ENCODE measurements around the gene PPP6R1.

PPP6R1 gene

DNA sequence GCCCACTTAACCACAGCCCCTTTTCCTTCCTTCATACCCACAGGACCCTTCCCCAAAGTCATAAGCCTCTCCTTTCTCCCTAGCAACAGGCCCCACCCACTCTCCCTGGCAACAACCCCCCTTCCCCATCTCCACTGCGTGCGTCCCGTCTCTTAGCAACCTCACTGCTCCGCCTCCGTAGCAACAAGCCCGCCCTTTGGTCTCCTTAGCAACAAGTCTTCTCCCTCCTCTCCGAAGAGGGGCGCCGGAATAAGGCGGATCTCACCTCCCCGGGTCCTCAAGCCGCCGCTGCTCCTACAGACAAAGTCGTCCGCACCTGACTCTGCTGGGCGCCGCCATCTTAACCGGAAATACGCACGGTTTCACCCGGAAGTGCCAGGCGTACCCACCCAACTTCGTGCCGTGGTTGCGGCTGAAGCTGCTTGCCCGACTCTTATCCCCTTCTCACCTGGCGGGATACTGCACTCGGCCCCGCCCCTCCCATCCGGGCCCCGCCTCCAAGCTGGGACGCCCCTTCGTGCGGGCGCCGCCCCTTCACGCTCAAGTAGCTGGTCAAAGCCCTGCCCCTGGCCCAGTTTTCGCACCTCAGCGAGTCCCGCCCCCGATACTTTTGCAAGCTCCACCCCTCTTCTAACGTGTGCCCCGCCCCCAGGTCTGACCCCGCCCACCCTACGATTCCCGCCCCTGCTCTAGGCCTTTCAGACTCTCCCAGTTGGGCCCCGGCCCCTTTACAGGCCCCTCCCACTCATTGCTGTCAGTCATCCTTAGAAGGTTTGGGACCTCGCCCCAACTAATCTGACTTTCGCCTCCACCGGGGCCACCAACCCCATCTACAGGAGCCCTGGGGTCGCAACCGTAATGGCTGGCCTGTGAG lies 21.2 kb upstream of the PPP6R1 start, which contains the start of gene HSPBP1:
Gene HSPBP1, minus strand, starts transcription at position 341 of the 874 bp plus-strand sequence. CDS start 502 bp downstream, outside the sequence.
- DNase-seq, result peak; percentile 96

DNA sequence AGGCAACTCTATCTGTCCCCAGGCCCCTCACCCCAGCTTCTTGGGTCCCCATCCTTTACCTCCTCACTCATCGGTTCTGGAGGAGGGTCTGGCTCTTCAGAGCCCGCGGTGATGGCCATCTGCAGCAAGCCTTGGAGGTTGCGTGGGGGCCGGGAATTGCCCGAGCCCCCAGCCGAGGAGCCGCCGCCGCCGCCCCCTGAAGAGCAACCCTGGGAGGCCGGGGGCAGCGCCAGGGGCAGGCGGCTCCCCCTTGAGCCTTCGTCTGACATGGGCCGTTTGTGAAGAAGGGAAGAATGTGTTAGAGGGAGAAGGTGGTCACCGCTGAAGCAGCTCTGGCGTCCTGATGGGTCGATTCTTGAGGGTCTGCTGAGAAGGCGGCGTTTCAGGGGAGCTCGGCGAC lies 20.5 kb upstream of the PPP6R1 start:
- no peak for DNase-seq

DNA sequence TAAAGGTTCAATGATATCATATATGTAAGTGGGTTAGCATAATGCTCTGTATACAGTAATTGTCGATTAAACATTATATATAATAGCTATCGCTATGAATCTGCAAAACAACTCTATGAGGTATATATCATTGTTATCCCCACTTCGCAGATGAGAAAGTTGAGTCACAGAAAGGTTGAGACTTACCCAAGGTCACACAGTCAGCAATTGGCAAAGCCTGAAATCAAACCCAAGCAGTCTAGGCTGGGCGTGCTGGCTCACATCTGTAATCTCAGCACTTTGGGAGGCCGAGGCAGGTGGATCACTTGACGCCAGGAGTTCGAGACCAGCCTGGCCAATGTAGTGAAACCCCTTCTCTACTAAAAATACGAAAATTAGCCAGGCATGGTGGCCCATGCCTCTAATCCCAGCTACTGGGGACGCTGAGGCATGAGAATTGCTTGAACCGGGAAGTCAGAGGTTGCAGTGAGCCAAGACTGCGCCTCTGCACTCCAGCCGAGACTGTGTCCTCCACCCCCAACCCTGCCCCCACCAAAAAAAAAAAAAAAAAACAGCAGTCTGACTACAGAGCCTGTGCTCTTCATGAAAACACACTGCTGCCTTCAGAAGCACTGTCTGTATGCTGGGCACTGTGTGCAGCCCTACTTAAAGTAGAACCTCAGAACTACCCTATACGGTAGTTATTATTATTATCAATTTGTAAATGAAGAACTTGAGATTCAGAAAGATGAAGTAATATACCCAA lies 19.7 kb upstream of the PPP6R1 start:
- DNase-seq, result no peak

DNA sequence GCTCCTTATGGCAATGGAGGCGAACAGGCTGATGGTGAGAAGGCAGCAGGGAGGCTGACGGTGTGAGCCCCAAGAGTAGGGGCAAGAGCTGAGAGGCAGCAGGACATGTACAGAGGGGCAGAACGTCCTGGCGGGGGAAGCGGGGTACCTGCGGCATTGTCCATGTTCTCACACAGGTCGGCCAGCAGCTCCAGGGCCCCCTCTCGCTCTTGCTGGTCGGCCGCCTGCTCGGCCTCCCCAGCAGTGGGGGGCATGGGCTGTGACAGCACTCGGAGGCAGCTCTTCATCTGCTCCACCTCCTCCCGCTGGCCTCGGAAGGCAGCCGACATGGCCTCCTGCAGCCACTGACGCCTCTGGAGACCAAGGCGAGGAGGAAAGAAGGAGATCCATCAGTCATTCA lies 18.7 kb upstream of the PPP6R1 start:
- DNase-seq, result no peak

DNA sequence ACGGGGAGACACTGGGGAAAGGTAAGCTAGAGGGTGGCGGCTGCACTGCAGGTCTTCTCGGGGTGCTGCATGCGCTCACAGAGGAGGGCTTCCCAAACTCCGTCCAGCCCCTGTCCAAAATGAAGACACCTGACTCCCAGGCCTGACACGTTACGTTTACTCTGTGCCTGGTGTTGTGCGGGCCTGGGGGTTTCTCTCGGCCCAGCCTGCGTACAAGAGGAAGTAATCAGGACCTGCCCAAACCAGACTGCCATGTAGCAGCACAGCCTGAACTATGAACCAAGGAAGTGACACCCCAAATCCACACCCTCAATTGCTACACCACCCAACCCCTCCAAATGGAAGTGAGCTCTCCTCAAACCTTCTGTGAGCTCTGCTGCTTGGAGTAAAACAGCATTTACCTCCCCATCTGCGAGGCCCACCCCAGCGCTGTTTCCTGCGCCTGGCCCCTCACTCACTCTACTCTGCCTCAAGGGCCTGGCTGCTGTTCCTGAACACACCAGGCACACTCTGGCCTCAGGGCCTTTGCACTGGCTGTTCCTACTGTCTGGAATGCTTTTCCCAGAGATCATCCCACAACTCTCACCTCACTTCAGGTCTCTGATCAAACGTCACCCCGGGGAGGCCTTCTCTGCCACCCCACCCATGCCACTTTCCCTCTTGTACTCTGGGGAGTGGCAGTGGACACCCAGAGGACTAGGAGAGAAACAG lies 18.1 kb upstream of the PPP6R1 start:
- DNase-seq, result no peak

DNA sequence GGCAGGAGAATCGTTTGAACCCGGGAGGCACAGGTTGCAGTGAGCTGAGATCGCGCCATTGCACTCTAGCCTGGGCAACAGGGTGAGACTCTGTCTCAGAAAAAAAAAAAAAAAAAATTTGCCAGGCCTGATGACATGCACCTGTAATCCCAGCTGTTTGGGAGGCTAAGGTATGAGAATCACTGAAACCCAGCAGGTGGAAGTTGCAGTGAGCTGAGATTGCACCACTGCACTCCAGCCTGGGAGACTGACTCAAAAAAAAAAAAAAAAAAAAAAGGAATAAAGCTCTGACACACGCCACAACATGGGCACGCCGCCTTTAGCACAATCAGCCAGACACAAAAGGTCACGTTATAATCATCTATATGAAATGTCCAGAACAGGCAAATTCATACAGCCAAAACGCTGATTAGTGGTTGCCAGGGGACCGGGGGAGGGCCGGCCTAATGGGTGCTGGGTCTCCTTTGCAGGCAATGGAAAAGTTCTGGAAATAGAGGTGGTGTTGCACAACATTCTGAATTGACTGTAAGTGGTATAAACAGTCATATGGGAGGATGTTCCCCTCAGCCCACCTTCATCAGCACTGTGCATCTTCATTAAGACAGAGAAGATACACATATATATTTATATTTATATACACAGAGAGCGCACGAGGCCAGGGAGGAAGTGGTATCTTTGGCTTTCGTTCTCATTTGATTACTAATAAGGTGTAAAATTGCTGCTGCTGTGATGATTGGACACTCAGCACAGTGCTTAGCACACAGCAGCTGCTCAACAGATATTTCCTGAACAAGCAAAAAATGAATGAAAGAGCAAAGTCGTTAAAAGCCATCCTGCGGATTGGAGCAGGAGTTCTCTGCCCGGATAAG lies 17.3 kb upstream of the PPP6R1 start:
- DNase-seq, result no peak

DNA sequence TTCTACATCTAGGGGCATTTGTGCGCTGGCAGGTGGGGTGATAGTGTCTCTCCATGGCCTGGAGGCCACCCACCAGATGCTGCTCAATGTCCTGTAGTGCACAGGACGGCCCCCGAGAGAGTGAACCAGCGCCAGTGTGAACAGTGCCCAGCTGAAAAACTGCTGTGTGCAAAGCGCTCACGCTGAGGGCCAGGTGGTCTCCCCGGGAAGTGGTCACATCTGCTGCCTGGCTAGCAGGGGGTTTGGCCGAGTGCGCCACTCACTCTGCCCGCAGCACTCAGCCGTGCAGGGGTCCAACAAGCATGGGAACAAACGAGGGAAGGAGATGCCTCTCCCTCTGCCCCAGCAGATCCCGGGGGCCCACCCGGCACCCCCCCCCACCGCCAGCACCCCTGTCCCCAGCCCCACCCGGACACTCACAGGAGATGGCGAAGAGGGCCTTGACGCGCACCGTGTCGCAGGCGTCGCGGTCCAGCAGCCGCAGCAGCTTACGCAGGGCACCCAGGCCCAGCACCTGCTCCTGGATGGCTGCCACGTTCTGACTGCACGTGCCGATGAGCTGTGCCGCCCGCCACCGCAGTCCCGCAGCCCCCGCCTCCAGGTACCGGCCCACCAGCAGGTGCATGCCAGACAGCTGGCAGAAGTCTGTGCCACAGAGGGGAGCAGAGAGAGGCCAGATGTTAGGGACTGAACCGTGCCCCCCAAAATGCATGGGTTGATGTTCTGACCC lies 15.3 kb upstream of the PPP6R1 start:
- peak; percentile 88 for DNase-seq

DNA sequence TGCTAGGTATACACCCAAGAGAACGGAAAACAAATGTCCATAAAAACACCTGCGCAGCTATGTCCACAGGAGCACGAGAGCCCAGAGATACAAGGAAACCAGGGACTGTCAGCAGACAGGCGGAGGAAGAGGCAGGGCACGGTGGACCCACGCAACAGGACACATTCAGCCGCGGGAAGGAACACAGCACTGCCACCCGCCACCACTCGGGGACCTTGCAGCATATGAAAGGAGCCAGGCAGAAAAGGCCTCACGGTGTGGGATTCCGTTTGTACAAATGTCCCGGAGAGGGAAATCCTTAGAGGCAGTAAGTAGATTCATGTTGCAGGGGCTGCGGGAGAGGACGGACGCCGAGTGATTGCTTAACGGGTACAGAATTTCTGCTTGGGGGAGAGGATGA lies 13.3 kb upstream of the PPP6R1 start:
- no peak for DNase-seq

DNA sequence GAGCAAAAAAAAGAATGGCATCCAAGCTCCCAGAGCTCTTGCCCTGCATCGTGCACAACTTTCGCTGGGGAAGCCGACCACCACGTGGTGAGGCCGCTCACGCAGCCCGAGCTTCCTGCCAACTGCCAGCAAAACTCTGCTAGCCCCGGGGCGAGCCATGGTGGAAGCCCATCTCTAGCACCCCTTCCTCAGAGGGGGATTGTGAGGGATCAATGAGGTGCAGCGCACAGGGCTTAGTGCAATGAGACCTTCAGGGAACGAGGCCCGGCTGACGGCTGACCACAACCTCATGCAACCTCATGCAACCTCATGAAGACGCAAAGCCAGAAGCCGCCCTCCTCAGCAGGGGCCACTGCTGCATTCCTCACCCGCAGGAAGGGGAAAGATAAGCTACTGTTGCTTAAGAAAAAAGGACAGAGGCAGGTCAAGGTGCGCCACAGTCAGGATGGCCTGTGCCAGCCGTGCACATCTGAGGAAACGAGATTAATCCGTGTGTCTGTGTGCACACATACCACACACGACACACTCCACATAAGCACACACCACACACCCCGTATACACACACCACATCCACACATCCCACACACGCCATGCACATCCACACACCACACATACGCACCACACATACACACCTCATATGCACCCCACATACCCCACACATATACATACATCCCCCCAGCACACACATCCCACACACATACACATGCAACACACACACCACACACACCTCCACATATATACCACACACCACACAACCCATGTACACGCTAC lies 11.5 kb upstream of the PPP6R1 start:
- no peak for DNase-seq

DNA sequence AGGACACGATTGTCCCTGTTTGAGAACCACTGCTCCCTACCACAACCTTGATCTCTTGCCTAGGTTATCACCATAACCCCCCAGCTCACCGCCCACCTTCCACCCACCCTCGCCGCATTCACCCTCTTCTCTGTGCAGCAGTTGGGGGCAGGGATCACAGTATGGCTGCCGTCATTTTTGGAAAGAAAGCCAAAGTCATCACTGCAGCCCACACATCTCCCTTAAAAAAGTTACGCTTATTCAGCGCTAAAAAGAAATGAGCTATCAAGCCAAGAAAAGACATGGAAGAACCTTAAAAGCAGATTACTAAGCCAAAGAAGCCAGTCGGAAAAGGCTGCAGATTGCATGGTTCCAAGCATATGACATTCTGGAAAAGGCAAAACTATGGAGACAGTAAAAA lies 10.5 kb upstream of the PPP6R1 start:
- no peak for DNase-seq

DNA sequence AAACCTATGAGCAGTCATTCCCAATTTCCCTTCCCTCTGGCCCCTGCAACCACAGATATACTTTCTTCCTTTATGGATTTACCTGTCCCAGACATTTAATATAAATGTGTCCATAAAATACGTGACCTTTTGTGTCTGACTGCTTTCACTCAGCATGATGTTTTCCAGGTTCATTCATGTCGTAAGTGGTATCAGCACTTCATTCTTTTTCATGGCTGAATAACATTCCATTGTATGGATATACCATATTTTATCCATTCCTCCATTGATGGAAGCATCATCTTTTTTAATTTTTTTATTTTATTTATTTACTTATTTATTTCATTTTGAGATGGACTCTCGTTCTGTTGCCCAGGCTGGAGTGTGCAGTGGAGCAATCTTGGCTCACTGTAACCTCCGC lies 8.0 kb upstream of the PPP6R1 start:
- DNase-seq, result no peak

DNA sequence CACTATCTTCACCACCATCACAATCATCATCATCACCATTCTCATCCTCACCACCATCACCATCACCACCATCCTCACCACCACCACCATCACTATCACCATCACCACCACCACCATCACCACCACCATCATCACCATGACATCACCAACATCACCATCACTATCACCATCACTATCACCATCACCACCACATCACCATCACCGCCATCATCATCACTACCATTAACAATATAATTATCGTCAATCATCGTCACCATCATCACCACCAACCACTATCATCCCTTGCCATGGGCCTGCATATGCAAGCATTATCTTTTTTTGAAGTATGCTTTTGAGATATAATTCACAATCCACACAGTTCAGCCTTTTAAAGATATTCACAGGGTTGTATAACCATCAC lies 7.6 kb upstream of the PPP6R1 start:
- DNase-seq, result no peak

DNA sequence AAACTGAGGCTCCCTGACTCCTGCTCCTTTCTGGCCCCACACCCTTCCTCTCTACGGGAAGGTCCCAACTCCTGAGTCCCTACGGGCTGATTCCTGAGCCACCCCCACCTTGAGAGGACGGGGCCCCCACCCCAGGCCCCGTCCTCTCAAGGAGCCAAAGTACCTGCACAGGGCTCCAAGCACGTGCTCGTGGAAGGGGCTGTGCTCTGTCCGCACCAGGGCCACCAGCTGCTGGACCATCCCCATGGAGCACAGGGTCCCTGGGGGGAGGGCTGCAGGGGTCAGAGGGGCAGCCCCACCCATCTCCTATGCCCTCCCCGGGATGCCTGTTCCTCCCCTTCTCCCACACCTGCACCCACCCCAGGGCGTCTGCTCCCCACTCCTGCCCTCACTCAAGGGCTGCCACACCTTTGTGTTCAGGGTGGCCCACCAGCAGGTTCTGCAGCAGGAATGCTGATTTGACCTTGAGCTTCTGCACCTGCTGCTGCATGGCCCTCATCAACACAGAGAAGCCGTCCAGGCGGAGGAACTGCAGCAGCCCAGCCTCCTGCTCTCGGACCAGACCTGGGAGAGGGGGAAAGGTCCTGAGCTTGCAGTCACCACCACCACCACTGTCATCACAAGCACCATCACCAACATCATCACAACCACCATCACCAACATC lies 7.0 kb upstream of the PPP6R1 start:
- DNase-seq, result no peak

DNA sequence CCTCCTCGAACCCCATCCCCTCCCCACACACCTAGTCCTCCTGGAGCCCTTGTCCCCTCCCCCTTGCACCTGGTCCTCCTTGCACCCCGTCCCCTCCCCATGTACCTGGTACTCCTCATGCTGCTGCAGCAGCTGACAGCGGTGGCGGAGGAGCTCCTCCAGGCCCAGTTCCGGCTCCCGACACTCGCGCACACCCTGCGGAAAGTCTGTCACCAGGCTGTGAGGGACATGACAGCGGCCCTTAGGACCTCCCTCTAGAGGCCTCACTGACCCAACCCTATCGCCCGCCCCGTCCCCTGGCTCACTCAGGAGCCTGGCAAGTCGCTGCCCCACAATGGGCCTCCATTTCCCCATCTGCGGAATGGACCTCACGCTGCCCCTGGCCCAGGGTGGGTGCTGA lies 6.4 kb upstream of the PPP6R1 start:
- DNase-seq, result no peak

DNA sequence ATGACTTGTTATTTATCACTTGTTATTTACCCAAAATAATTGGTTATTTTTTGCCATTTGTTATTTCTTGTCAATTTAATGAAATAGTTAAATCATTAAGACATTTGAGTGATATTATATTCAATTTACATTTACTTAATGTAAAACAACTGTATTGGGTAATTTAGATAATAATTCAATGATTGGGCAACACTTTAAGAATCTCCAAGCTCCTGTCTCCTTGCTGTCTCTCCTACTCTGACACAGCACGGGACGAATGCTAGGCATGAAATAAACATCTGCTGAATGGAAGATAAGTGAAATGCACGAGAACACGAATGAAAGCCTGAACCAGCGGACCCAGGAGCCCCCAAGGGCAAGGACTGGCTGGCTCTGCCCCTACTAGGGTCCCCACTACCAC lies 5.7 kb upstream of the PPP6R1 start:
- DNase-seq, result no peak

DNA sequence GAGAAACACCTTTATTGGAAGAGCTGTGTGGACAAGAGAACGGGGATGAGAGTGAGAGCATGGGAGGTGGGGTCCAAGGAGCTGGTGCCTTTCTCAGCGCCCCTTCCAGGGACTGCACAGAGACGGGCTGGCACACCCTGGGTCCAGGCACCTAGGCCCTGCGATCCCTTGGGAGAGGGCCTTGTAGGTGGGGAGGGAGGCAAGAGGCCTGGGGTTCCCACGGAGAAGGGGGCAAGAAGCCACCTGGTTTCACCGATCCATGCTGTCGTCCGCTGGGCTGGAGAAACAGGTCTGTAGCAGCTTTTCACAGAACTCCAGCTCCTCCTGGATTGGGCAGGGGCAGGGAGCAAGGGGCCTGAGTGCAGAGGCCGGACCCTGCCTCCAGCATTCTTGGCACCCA lies 3.5 kb upstream of the PPP6R1 start:
- no peak for DNase-seq

DNA sequence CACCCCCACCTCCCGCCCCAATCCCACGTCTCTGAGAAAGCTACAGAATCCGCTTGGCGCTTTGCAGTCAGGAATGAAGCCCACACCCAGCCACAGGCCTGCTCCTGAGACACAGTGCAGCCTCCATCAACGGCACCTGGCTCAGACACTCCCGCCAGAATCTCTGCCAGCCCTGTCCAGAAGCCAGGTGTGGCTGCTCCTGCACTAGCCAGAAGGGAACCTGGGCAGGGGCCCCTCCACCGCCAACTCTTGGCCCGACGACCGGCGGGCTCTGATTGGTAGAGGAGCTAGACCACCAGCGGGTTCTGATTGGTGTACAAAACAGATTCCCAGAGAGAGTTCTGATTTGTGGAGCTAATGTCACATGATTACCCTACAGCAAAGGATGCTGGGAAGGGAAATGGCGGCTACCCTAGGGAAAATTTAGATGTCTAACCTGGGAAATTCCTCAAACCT lies 2.9 kb upstream of the PPP6R1 start:
- DNase-seq, result no peak

DNA sequence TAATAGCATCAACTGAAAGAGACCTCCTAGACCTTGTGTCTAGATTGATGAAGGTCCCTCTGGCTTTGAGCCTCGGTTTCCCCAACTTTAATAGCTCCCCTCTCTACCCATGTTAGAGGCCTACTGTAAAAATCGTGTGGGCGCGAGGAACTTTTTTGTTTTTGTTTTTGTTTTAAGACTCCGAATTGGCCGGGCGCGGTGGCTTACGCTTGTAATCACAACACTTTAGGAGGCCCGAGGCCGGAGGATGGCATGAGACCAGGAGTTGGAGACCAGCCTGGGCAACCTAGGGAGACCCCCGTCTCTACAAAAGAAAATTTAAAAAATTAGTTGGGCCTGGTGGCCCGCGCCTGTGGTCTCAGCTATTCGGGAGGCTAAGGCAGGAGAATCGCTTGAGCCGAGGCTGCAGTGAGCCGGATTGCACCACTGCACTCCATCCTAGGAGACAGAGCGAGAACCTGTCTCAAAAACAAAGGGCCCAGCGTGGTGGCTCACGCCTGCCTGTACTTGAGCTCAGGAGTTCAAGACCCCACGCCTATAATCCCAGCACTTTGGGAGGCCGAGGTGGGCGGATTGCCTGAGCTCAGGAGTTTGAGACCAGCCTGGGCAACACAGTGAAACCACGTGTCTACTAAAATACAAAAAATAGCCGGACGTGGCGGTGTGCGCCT lies 858 bp upstream of the PPP6R1 start:
- DNase-seq, result no peak

DNA sequence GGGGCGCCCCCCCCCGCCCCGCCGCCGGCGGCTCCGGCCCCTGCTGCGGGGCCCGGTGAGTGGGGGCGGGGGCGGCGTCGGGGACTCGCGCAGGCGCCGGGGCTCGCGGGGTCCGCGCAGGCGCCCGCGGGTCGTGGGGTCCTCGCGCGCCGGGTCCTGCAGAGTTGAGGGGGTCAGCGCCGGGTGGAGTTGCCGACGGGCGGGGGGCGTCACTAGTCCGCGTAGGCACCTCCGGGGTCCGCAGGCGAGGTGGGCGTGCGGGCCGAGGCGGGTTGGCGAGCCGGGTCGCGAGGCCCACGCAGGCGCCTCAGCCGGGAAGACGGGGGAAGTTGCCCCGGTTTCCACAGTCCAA lies 365 bp downstream of the PPP6R1 start:
- no peak for DNase-seq
